ENCODE results near the gene ZG16. TPM values are rescaled to one million over a fixed set of nuclear protein-coding genes. Genes with fewer than 3 reads are reported as not detected.
"Not testable (repeated sequence)": the region's sequence is repeated elsewhere in the genome, so short reads cannot be mapped to it uniquely, and the experiment has no call there.

Gene ZG16
- total RNA-seq, 1 donor from 2014 or later = not detected

DNA sequence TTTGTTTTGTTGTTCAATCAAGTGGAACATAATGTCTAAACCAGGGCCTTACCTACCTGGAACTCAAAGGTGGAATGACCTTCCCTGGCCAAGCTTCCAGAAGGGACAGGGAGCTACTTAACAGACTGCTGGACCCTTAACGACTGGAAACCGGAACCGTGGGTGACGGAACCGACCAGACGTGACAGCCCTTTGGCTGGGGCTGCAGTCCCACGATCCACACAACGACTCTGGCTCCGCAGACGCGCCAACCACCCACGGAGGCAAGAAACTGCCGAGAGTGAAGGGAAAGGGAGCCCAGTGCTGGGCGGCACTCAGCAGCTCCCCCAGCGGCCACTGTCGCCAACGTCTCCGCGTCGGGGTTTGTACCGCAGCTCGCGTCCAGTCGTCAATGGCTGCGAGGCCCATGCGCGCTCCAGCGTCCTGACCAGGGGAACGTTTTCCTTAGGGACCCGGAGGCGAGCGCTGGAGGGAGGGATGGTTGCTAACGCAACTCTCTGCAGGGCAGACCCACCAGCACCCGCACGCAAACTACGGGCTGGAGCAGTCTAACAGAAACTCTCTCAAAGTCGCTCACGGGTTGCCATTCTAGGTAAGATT lies 6.9 kb downstream of the ZG16 start:
- DNase-seq (ENCODE audit: low read depth) = peak; percentile 52

DNA sequence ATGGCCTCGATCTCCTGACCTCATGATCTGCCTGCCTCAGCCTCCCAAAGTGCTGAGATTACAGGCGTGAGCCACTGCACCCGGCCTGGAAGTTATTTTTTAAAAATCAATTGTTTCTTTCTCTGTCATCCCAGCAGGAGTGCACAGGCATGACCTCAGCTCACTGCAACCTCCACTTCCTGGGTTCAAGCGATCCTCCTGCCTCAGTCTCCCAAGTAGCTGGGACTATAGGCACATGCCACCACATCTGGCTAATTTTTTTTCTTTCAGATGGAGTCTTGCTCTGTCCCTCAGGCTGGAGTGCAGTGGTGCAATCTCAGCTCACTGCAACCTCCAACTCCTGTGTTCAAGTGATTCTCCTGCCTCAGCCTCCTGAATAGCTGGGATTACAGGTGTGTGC lies 9.1 kb downstream of the ZG16 start:
- not testable (repeated sequence) for DNase-seq (ENCODE audit: low read depth)

GRCh38 chr16:29789775-29790182 lies 11.7 kb downstream of the ZG16 start:
- no peak for DNase-seq (ENCODE audit: low read depth)

DNA sequence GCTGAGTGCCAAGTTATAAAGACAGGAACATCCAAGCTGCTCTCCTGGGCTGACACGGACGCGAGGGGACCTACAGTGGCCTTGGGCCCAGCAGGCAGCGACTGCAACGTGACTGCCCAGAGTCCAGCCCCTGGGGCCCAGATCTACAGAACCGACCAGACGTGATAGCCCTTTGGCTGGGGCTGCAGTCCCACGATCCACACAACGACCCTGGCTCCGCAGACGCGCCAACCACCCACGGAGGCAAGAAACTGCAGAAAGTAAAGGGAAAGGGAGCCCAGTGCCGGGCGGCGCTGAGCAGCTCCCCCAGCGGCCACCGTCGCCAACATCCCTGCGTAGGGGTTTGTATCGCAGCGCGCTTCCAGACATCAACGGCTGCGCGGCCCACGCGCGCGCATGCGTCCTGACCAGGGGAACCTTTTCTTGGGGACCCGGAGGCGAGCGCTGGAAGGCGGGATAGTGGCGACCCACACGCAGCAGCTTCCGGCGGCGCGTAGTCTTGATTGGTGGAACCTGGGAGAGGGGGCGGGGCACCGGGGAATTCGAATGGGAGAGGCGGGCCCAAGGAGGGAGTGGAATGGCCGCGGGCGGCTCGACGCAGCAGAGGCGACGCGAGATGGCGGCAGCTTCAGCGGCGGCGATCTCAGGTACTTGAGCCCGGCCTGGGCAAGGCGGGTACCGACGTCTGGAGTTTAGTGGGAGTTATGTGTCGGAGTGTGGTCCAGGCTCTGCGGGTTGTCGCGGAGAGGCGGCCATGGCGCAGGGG lies 12.3 kb downstream of the ZG16 start, which contains the start of gene KIF22:
TSS of gene KIF22 (plus strand) at position 569 of the 766 bp plus-strand sequence. CDS start at position 578, 9 bp downstream.
- DNase-seq (ENCODE audit: low read depth) = peak; percentile 93

DNA sequence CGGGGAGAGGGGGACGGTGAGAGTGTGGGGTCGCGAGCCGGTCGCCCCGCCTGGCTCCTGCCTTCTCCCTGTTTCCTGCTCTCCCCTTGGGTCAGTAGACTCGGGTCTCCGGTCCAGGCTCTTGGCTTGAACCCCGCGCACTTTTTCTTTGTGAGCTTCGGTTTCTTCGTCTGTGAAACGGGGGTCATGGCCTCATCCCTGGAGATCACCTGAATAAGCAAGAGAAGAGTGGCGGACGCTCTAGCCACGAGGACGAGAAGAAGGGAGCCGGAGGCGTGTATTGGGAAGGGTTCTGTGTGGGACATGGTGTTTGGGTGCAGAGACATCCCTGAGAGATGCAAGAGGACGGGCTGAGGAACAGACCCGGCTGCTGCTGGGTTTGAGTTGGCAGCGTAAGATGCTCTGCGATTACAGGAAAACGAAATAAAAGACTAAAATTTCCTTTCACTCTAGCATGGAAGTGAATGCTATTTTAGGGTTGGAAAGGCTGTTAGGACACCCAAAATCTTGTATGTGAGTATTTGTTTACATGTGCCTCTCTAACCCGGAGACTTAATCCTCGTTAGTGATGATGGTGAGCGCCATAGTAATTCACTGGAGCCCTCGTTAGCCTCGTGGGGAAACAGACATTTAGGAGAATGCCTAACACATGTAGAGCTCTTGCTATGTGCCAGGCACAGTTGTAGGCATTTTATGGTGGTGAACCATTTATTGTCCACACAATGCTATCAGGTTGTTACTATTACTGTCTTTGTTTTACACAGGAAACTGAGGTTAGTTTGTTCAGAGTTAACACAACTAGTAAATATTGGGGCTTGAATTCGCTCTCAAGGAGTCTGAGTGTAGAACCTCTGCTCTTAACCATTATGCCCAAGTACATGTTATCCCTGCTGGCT lies 13.1 kb downstream of the ZG16 start:
- DNase-seq (ENCODE audit: low read depth) = no peak

- no peak for DNase-seq (ENCODE audit: low read depth)
These were observed 14.1 kb downstream of the ZG16 start for GRCh38 chr16:29791845-29792807.

- DNase-seq (ENCODE audit: low read depth) = not testable (repeated sequence)
These were observed 15.1 kb downstream of the ZG16 start for GRCh38 chr16:29793153-29793552.

- DNase-seq (ENCODE audit: low read depth) = no peak
These were observed 16.2 kb downstream of the ZG16 start for GRCh38 chr16:29794231-29794710.

GRCh38 chr16:29802416-29802935 lies 24.4 kb downstream of the ZG16 start:
- no peak for DNase-seq (ENCODE audit: low read depth)

GRCh38 chr16:29804020-29804419 lies 26.0 kb downstream of the ZG16 start:
- DNase-seq (ENCODE audit: low read depth) = no peak

DNA sequence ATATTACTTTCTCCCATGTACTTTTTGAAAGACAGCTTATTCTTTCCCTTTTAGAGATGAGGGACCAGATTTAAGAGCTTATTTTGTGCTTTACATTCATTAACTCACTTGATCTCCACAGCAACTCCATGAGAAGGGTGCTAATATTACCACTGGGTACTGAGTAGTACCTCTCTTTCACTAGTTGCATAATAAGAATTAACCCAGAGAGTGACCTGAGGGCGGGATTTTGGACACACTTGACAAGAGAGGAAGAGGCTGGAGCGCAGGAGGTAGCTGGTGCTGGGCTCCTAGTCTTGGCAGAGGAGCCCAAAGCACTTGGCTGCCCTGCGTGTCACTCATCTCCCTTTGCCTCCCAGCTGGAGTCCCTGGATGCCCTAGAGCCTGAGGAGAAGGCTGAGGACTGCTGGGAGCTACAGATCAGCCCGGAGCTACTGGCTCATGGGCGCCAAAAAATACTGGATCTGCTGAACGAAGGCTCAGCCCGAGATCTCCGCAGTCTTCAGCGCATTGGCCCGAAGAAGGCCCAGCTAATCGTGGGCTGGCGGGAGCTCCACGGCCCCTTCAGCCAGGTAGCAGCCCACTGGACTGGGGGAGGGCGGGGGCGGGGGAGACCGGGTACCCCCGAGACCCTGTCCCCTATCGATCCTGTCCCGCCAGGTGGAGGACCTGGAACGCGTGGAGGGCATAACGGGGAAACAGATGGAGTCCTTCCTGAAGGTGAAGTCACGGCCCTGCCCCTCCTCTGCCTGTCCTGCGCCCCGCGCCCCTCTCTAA lies 26.6 kb downstream of the ZG16 start:
- peak; percentile 54 for DNase-seq (ENCODE audit: low read depth)

DNA sequence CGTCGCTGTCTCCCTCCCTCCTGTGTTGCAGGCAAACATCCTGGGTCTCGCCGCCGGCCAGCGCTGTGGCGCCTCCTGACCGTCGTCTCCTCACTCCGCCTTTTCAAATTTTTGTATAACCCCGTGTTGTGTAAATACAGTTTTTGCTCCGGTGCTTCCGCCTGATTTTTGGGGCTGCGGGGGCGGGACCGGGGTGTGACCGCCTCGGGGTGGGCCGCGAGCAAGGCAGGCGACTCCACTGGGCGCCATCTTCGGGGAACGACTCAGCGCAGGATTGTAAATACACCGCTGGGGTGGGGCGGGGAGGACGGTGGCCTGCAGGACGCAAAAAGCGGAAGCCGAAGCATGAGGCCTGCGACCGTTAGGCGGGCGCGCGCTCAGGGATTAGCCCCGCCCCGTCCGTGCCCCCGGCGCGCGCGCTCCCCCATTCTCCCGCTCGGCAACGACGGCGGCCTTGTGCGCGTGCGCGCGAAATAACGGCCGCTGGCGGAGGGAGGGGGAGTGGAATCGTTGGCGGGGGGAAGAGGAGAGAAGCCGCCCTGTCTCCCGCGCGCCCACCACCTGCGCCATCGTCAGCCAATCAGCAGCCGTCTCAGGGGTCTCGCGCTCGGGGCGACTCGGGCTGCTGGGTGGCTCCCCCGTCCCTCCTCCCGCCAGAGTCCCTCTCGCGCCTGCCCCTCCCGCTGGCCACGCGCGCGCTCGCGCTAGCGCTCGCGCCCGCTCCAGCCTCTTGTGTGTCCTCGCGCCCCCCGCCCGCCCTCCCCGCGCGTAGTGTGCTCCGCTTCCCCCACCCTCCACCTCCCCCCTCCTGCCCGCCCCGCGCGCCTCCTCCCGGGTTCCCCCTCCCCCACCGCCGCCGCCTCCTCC lies 27.4 kb downstream of the ZG16 start:
- peak; percentile 84 for DNase-seq (ENCODE audit: low read depth)

DNA sequence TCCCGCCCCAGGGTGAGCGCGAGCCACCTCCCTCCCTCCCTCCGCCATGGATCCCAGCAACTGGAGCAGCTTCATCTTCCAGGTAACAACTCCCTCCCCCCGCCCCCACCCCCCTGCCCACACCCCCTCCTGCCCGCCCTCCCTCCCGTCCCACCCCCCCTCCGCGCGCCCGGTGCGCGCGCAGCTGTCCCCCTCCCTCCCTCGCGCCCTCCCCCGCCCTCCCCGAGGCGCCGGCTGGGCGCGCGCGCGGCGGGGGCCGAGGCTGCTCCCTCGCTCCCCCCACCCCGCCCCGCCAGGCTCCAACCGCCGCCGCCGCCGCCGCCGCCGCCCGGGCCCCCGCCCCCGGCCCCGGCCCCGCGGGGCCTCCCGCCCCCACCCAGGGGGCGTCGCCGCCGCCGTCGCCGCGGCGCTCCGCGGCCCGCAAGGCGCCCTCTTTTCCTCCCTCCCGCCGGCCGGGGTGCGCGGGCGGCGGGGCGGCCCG lies 28.1 kb downstream of the ZG16 start, which contains the start of gene MAZ:
TSS of gene MAZ (plus strand) at position 431 of the 481 bp plus-strand sequence. CDS start 173 bp downstream, outside the sequence.
- DNase-seq (ENCODE audit: low read depth) = peak; percentile 77

GRCh38 chr16:29806641-29807425 lies 28.8 kb downstream of the ZG16 start:
- no peak for DNase-seq (ENCODE audit: low read depth)

- peak; percentile 82 for DNase-seq (ENCODE audit: low read depth)
These were observed 29.6 kb downstream of the ZG16 start for GRCh38 chr16:29807426-29808218.

DNA sequence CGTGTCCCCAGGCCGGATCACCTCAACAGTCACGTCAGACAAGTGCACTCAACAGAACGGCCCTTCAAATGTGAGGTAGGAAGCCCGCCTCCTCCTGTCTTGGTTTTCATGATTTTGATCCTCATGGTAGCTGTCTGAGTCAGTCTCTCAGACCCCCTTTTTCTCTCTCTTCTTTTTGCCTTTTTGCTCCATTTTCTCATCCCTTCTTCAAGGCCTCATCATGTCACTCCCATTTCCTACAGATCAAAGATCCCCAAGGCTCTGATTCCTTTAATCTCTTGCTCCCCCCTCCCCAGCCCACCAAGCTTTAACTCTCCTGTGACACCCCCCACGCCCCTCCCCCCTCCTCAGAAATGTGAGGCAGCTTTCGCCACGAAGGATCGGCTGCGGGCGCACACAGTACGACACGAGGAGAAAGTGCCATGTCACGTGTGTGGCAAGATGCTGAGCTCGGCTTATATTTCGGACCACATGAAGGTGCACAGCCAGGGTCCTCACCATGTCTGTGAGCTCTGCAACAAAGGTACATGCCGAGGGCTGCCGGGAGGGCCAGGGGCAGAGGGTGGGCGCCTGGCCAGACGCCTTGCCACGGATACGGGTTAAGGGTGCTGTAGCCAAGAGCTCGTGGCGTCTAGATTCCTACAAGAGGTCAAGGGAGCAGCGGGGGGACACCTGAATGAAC lies 30.3 kb downstream of the ZG16 start:
- DNase-seq (ENCODE audit: low read depth) = no peak

Data from renal cortical epithelial cell (primary cell).